OCI-LY3 (cell line): Measurements from ENCODE around the gene BID.

Source experiments
- H2AFZ ChIP-seq: fragments of 200-600, 300-600 bp; shearing (Covaris generic); 2 replicates; pipeline ENCODE4 v1.6.0; 2014; ENCODE audit warnings: antibody characterized with exemption, low read depth, low read length
- H3K27ac ChIP-seq: fragments of 200-600, 300-600 bp; sonication (generic); 2 replicates; pipeline ENCODE4 v1.5.1; 2014; ENCODE audit warnings: mild to moderate bottlenecking, low read length, moderate library complexity, mixed read lengths
- H3K27me3 ChIP-seq: fragments of 200-600, 300-600 bp; sonication (generic); 2 replicates; pipeline ENCODE4 v1.6.1; 2014; ENCODE audit warnings: low read depth, low read length, mixed read lengths
- H3K36me3 ChIP-seq: fragments of 200-600, 300-600 bp; sonication (generic); replicated peaks from 2 replicates; pipeline ENCODE3; 2014; ENCODE audit warnings: low read depth, low read length, mixed read lengths
- H3K4me1 ChIP-seq: fragments of 300-600, 200-600 bp; sonication (generic); 2 replicates; pipeline ENCODE4 v1.6.1; 2014; ENCODE audit warnings: low read length, mixed read lengths
- H3K4me2 ChIP-seq: fragments of 200-600, 300-600 bp; sonication (generic); 2 replicates; pipeline ENCODE4 v1.6.1; 2014; ENCODE audit warnings: low read length, mixed read lengths
- H3K4me3 ChIP-seq: fragments of 300-600, 200-600 bp; sonication (generic); 2 replicates; pipeline ENCODE4 v1.5.1; 2014; ENCODE audit warnings: antibody characterized with exemption, mild to moderate bottlenecking, low read length, moderate library complexity
- H3K79me2 ChIP-seq: fragments of 300-600, 200-600 bp; shearing (Covaris generic); 2 replicates; pipeline ENCODE4 v1.6.1; 2014; ENCODE audit warnings: mild to moderate bottlenecking, low read length, mixed read lengths
- H3K9ac ChIP-seq: fragments of 300-600, 200-600 bp; shearing (Covaris generic); 2 replicates; pipeline ENCODE4 v1.6.0; 2014; ENCODE audit warnings: mild to moderate bottlenecking, low read length, moderate library complexity
- H3K9me3 ChIP-seq: fragments of 200-600, 300-600 bp; shearing (Covaris generic); 2 replicates; pipeline ENCODE4 v1.6.1; 2014; ENCODE audit warnings: low read length, mixed read lengths; ENCODE audit not compliant: insufficient read depth
- H4K20me1 ChIP-seq: fragments of 200-600, 300-600 bp; sonication (generic); 2 replicates; pipeline ENCODE4 v1.6.1; 2016; ENCODE audit warnings: low read length, mixed read lengths; ENCODE audit not compliant: insufficient read depth
- EZH2phosphoT487 ChIP-seq: fragments of 200-600 bp; shearing (Covaris generic); IDR thresholded peaks from 2 replicates; pipeline ENCODE4 v1.6.1; 2018; ENCODE audit warnings: antibody characterized with exemption, mixed run types, low read depth
- TF ChIP-seq, protein P1 (sequence below): fragments of 200-600, 300-600 bp; sonication (generic); IDR thresholded peaks from 2 replicates; pipeline ENCODE4 v1.5.1; 2014; ENCODE audit warnings: antibody characterized with exemption, low read length, low read depth

The BID gene

DNA sequence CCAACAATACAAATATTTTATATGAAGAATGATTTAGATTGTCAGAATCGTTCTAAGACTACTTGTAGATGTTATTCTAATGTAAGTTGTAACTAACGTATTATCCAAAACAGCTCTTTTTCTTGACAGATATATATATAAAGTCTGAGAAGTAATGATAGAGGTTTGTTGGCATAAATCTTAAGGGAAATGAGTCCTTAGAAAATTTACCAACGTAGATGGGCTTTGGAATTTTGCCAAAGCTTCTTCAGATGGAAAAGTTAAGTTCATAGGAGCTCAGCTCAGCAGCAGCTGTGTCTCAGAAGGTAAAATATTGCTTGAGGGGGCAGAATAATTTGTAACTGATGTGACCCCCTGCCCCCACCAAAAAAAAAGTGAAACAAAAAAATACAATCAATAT, 66.7 kb downstream of the BID start:
- Histone ChIP-seq H3K27ac (peak overlapping the region; percentile 93), H3K27me3 (no peaks in the 10 kb centered on the region), H2AFZ (no peak overlapping the region), H3K9ac (peak overlapping the region; percentile 85), H3K4me1 (peaks cover 32% of the 10 kb centered on the region), H3K79me2 (peaks cover 57% of the 10 kb centered on the region), H3K4me2 (peak overlapping the region; percentile 80), H3K36me3 (peaks cover 35% of the 10 kb centered on the region), H4K20me1 (peaks cover 4% of the 10 kb centered on the region; the same call in 1 of the 2 replicates), H3K4me3 (peak overlapping the region; percentile 79), H3K9me3 (no peaks in the 10 kb centered on the region)
- TF ChIP-seq, protein P1, sequence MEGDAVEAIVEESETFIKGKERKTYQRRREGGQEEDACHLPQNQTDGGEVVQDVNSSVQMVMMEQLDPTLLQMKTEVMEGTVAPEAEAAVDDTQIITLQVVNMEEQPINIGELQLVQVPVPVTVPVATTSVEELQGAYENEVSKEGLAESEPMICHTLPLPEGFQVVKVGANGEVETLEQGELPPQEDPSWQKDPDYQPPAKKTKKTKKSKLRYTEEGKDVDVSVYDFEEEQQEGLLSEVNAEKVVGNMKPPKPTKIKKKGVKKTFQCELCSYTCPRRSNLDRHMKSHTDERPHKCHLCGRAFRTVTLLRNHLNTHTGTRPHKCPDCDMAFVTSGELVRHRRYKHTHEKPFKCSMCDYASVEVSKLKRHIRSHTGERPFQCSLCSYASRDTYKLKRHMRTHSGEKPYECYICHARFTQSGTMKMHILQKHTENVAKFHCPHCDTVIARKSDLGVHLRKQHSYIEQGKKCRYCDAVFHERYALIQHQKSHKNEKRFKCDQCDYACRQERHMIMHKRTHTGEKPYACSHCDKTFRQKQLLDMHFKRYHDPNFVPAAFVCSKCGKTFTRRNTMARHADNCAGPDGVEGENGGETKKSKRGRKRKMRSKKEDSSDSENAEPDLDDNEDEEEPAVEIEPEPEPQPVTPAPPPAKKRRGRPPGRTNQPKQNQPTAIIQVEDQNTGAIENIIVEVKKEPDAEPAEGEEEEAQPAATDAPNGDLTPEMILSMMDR, result no peak
- TF ChIP-seq EZH2phosphoT487, result no peak

DNA sequence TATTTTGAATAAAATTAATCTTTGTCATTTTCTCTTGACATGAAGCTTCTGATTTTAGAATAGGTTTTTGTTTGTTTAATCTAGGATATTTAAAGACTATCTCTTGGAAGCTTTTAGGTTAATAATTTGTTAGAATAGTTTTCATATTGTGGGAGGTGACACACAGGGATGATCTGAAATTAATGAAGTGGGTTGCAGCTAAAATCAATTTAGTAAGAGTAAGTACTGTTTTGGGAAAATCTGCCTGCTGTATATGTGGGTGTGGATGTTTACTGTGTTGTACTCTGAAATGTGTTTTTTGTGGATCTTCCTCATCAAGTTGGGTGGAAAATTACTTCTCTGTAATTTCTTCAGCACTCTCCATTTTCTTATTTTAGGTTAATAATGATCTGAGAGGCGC, 67.3 kb downstream of the BID start:
- Histone ChIP-seq H4K20me1 (peaks cover 4% of the 10 kb centered on the region; the same call in 1 of the 2 replicates), H3K27me3 (no peaks in the 10 kb centered on the region), H3K4me1 (peaks cover 32% of the 10 kb centered on the region), H3K4me2 (peak overlapping the region; percentile 80), H3K36me3 (peaks cover 35% of the 10 kb centered on the region), H3K9me3 (no peaks in the 10 kb centered on the region), H2AFZ (no peak overlapping the region), H3K79me2 (peaks cover 51% of the 10 kb centered on the region), H3K27ac (peak overlapping the region; percentile 93), H3K4me3 (peak overlapping the region; percentile 79), H3K9ac (peak overlapping the region; percentile 85)
- no peak for TF ChIP-seq EZH2phosphoT487
- TF ChIP-seq, protein P1, result no peak

DNA sequence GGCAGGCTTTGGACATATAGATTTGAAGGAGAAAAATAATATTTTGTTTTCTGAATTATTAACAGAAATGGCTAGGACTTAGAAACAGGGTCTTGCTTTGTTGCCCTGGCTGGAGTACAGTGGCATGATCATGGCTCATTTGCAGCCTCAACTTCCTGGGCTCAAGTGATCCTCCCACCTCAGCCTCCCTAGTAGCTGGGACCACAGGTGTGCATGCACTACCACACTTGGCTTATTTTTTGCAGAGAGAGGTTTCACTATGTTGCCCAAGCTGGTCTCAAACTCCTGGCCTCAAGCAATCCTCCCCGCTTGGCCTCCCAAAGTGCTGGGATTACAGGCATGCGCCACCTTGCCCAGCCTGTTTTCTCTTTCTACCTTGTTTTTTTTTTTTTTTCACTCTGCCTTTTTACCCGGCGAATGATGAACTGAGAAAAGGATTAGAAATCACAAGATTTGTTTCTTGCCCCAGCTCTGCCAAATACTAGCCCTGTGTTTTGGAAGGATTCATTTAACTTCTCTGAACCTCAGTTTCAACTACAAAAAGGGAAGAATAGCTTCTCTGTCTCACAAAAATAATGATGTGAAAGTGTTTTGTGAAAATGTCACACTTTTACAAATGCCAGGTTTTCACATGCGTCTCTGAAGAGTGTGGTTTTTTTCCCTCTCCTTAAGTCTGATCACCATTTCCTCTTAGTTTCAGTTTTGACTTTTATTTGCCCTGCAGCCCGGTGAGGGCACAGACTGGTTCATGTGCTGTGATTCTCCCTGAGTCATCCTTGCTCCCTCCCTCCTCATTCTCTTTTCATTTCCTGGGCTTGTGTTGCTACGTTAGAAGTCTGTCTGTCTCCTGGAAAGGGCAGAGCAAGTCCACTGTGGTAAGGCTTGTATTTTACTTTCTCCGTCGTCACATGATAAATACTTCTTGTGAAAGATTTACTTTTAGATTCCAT, 68.0 kb downstream of the BID start:
- Histone ChIP-seq H3K27ac (peak overlapping the region; percentile 93), H3K36me3 (peaks cover 29% of the 10 kb centered on the region), H3K4me2 (peak overlapping the region; percentile 80), H4K20me1 (0 out of 2 replicates have a peak, but pooled peaks cover under 1% of the 10 kb centered on the region), H3K4me1 (peaks cover 26% of the 10 kb centered on the region), H3K9ac (peak overlapping the region; percentile 85), H3K27me3 (no peaks in the 10 kb centered on the region), H3K79me2 (peaks cover 44% of the 10 kb centered on the region), H3K4me3 (peak overlapping the region; percentile 79), H2AFZ (no peak overlapping the region), H3K9me3 (no peaks in the 10 kb centered on the region)
- TF ChIP-seq EZH2phosphoT487, result no peak
- TF ChIP-seq, protein P1, result no peak; the same call in 1 of the 2 replicates

DNA sequence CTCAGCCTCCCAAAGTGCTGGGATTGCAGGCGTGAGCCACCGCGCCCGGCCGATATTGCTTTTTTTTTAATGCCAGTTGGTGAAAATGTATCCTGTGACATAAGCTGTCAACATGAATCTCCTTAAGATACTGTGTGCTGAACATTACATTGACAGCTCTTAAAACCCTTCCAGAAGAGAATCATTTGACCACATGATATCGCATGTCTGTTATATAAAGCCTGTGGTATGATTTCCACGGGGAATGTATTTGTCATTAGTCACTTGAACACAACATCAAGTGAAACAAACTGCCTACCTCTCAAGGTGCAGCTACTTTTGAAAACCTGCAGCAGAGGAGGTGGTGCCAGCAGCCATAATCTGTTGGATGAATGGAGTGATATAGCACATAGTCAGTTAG, 68.7 kb downstream of the BID start:
- H3K27ac ChIP-seq, result peak overlapping the region; percentile 93
- peaks cover 28% of the 10 kb centered on the region for H3K36me3 ChIP-seq
- peaks cover 39% of the 10 kb centered on the region for H3K79me2 ChIP-seq
- no peak overlapping the region for H2AFZ ChIP-seq
- H3K9me3 ChIP-seq, result no peaks in the 10 kb centered on the region
- no peak for TF ChIP-seq EZH2phosphoT487
- TF ChIP-seq, protein P1, result no peak
- peak overlapping the region; percentile 44 for H3K4me3 ChIP-seq
- H4K20me1 ChIP-seq, result no peaks in the 10 kb centered on the region
- H3K4me2 ChIP-seq, result peak overlapping the region; percentile 80
- peaks cover 26% of the 10 kb centered on the region for H3K4me1 ChIP-seq
- no peaks in the 10 kb centered on the region for H3K27me3 ChIP-seq
- H3K9ac ChIP-seq, result peak overlapping the region; percentile 36; the same call in 1 of the 2 replicates
